GM18502 (cell line): ENCODE data around the gene HIPK3.
"Not testable (repeated sequence)": the region's sequence is repeated elsewhere in the genome, so short reads cannot be mapped to it uniquely, and the experiment has no call there.

Source experiments
- ATAC-seq: cut with Tn5 transposase; IDR thresholded peaks from one replicate; pipeline ENCODE4 v1.9.1; 2021; ENCODE audit warnings: mild to moderate bottlenecking; ENCODE audit not compliant: unreplicated experiment, poor library complexity

The HIPK3 gene

GRCh38 chr11:33344611-33345010 lies 87.4 kb downstream of the HIPK3 start:
- ATAC-seq, result no peak

- peak; percentile 95 for ATAC-seq
Measured at GRCh38 chr11:33347490-33348125, 90.4 kb downstream of the HIPK3 start.

GRCh38 chr11:33350287-33350686 lies 93.1 kb downstream of the HIPK3 start:
- ATAC-seq, result no peak

- ATAC-seq, result no peak
Measured at GRCh38 chr11:33358150-33358831, 101.1 kb downstream of the HIPK3 start.

- no peak for ATAC-seq
Measured at GRCh38 chr11:33360642-33361041, 103.5 kb downstream of the HIPK3 start.

GRCh38 chr11:33362051-33362910 lies 105.1 kb downstream of the HIPK3 start:
- ATAC-seq, result peak; percentile 50

GRCh38 chr11:33366918-33367317 lies 109.7 kb downstream of the HIPK3 start:
- ATAC-seq, result no peak

GRCh38 chr11:33368475-33368874 lies 111.3 kb downstream of the HIPK3 start:
- ATAC-seq, result not testable (repeated sequence)

GRCh38 chr11:33368931-33369330 lies 111.8 kb downstream of the HIPK3 start:
- no peak for ATAC-seq

GRCh38 chr11:33373636-33374035 lies 116.5 kb downstream of the HIPK3 start:
- ATAC-seq, result no peak

GRCh38 chr11:33375236-33375635 lies 118.1 kb downstream of the HIPK3 start:
- ATAC-seq, result no peak

GRCh38 chr11:33375688-33376311 lies 118.6 kb downstream of the HIPK3 start, which contains the start of gene KIAA1549L:
Gene KIAA1549L, plus strand, starts transcription at chr11:33376108.
- ATAC-seq, result no peak

- no peak for ATAC-seq
Measured at GRCh38 chr11:33376331-33377310, 119.4 kb downstream of the HIPK3 start.

- ATAC-seq, result no peak
Measured at GRCh38 chr11:33377412-33378370, 120.5 kb downstream of the HIPK3 start.

- ATAC-seq, result peak; percentile 56
Measured at GRCh38 chr11:33379947-33380346, 122.8 kb downstream of the HIPK3 start.

- no peak for ATAC-seq
Measured at GRCh38 chr11:33383075-33383919, 126.1 kb downstream of the HIPK3 start.

- no peak for ATAC-seq
Measured at GRCh38 chr11:33383920-33384209, 126.7 kb downstream of the HIPK3 start.

GRCh38 chr11:33384220-33384619 lies 127.0 kb downstream of the HIPK3 start:
- ATAC-seq, result no peak
